Skin epidermis (tissue), 12 donors: Measurements from ENCODE around the gene PRRT1.

ENCODE experiments used
- H3K27ac ChIP-seq, 21 experiments: fragments of 200-600 bp; sonication (generic) in 11 of 21; one replicate each; pipeline ENCODE4 v1.5.0; 2020; ENCODE audit warnings: mild to moderate bottlenecking in 3 of 21, inconsistent platforms in 2 of 21, moderate library complexity in 2 of 21
- H3K4me3 ChIP-seq, 7 experiments: fragments of 200-600 bp; sonication (generic) in 2 of 7; one replicate each; pipeline ENCODE4 v1.5.0; 2020; ENCODE audit warnings: inconsistent platforms in 2 of 7, mild to moderate bottlenecking in 2 of 7, moderate library complexity in 1 of 7

The PRRT1 gene

GRCh38 chr6:32131439-32131948 is 20.2 kb downstream of the PRRT1 start:
- no peak overlapping the region for H3K4me3 ChIP-seq
- H3K27ac ChIP-seq: peak overlapping the region in 13 of 21 experiments; percentile 12 to 91 (median 35)

GRCh38 chr6:32129297-32130088 is 22.2 kb downstream of the PRRT1 start:
- peak overlapping the region in 20 of 21 experiments; percentile 72 to 96 (median 88) for H3K27ac ChIP-seq
- H3K4me3 ChIP-seq: peak overlapping the region; percentile 43 to 82 (median 62)

GRCh38 chr6:32128751-32129296 is 22.9 kb downstream of the PRRT1 start:
- Histone ChIP-seq H3K27ac (peak overlapping the region in 19 of 21 experiments; percentile 37 to 96 (median 88)), H3K4me3 (peak overlapping the region in 6 of 7 experiments; percentile 45 to 96 (median 64))

GRCh38 chr6:32127717-32128592 is 23.8 kb downstream of the PRRT1 start, which contains the start of gene ATF6B:
Gene ATF6B (minus strand): TSS chr6:32128246. CDS start chr6:32128207, 39 bp downstream.
- H3K27ac ChIP-seq: peak within 1 kb of the TSS; percentile 35 to 96 (median 91)
- H3K4me3 ChIP-seq: peak within 1 kb of the TSS; percentile 64 to 96 (median 82)

- peak overlapping the region; percentile 35 to 96 (median 91) for H3K27ac ChIP-seq
- peak overlapping the region; percentile 55 to 96 (median 82) for H3K4me3 ChIP-seq
These were observed 24.4 kb downstream of the PRRT1 start for GRCh38 chr6:32127409-32127716.

- H3K27ac ChIP-seq: peak overlapping the region in 11 of 21 experiments; percentile 84 to 96 (median 91)
- H3K4me3 ChIP-seq: peak overlapping the region; percentile 55 to 96 (median 82)
These were observed 24.9 kb downstream of the PRRT1 start for GRCh38 chr6:32126880-32127279.

- Histone ChIP-seq H3K4me3 (no peak overlapping the region), H3K27ac (no peak overlapping the region)
These were observed 28.1 kb downstream of the PRRT1 start for GRCh38 chr6:32123681-32124080.

GRCh38 chr6:32120573-32121059 is 31.1 kb downstream of the PRRT1 start:
- no peak overlapping the region for H3K27ac ChIP-seq
- no peak overlapping the region for H3K4me3 ChIP-seq

- H3K4me3 ChIP-seq: no peak overlapping the region
These were observed 32.7 kb downstream of the PRRT1 start for GRCh38 chr6:32118782-32119628.

GRCh38 chr6:32117461-32117860 is 34.3 kb downstream of the PRRT1 start:
- peak overlapping the region in 3 of 21 experiments; percentile 7 to 35 (median 25) for H3K27ac ChIP-seq

More at GRCh38 chr6:32118782-32119628, 32.7 kb downstream of the PRRT1 start:
- H3K27ac ChIP-seq: peak overlapping the region in 10 of 21 experiments; percentile 3 to 58 (median 34)

GRCh38 chr6:32116674-32117073 is 35.1 kb downstream of the PRRT1 start:
- Histone ChIP-seq H3K27ac (peak overlapping the region in 1 of 21 experiments; percentile 35), H3K4me3 (no peak overlapping the region)

More at GRCh38 chr6:32117461-32117860, 34.3 kb downstream of the PRRT1 start:
- H3K4me3 ChIP-seq: no peak overlapping the region

GRCh38 chr6:32115623-32116022 is 36.1 kb downstream of the PRRT1 start:
- H3K4me3 ChIP-seq: no peak overlapping the region
- peak overlapping the region in 6 of 21 experiments; percentile 4 to 87 (median 36) for H3K27ac ChIP-seq

- H3K4me3 ChIP-seq: no peak overlapping the region
- H3K27ac ChIP-seq: peak overlapping the region in 10 of 21 experiments; percentile 4 to 87 (median 43)
These were observed 36.9 kb downstream of the PRRT1 start for GRCh38 chr6:32114796-32115195.

- H3K27ac ChIP-seq: peak overlapping the region in 17 of 21 experiments; percentile 11 to 87 (median 50)
- H3K4me3 ChIP-seq: no peak overlapping the region
These were observed 38.1 kb downstream of the PRRT1 start for GRCh38 chr6:32113386-32114352.

GRCh38 chr6:32112431-32112980 is 39.2 kb downstream of the PRRT1 start:
- H3K27ac ChIP-seq: peak overlapping the region in 13 of 21 experiments; percentile 31 to 87 (median 62)
- no peak overlapping the region for H3K4me3 ChIP-seq

GRCh38 chr6:32111424-32112066 is 40.2 kb downstream of the PRRT1 start:
- peak overlapping the region in 12 of 21 experiments; percentile 31 to 87 (median 62) for H3K27ac ChIP-seq
- no peak overlapping the region for H3K4me3 ChIP-seq
